Neuronal stem cell (in vitro differentiated cells): ENCODE data around the gene SP6.

Experiments
- DNase-seq: peaks from one replicate; pipeline ENCODE4 v3.0.0-alpha.2; 2013; ENCODE audit warnings: low spot score
- H2AFZ ChIP-seq: one replicate; pipeline ENCODE4 v1.6.1; 2013; ENCODE audit warnings: mild to moderate bottlenecking, low read length, inconsistent platforms
- H2AK5ac ChIP-seq: 2 replicates; pipeline ENCODE4 v1.6.1; 2013; ENCODE audit warnings: low read depth, mild to moderate bottlenecking, inconsistent platforms, low read length, moderate library complexity, mixed read lengths
- H2BK120ac ChIP-seq: 2 replicates; pipeline ENCODE4 v1.6.1; 2013; ENCODE audit warnings: low read depth, mild to moderate bottlenecking, inconsistent platforms, low read length, moderate library complexity, mixed read lengths
- H2BK12ac ChIP-seq: one replicate; pipeline ENCODE4 v1.6.1; 2013; ENCODE audit warnings: low read length, inconsistent platforms
- H2BK15ac ChIP-seq: 2 replicates; pipeline ENCODE4 v1.6.1; 2013; ENCODE audit warnings: mild to moderate bottlenecking, low read length, inconsistent platforms, mixed read lengths
- H2BK5ac ChIP-seq: one replicate; pipeline ENCODE4 v1.6.1; 2013; ENCODE audit warnings: inconsistent platforms, mild to moderate bottlenecking, low read length, moderate library complexity
- H3K14ac ChIP-seq: one replicate; pipeline ENCODE4 v1.6.1; 2013; ENCODE audit warnings: low read length, inconsistent platforms
- H3K18ac ChIP-seq: 2 replicates; pipeline ENCODE4 v1.6.1; 2013; ENCODE audit warnings: low read length, inconsistent platforms
- H3K23ac ChIP-seq: 2 replicates; pipeline ENCODE4 v1.6.1; 2013; ENCODE audit warnings: low read depth, mild to moderate bottlenecking, mixed read lengths, low read length, inconsistent platforms; ENCODE audit not compliant: poor library complexity
- H3K27ac ChIP-seq: replicated peaks from 3 replicates; pipeline ENCODE4 v1.5.1; 2013; ENCODE audit warnings: low read length, inconsistent platforms
- H3K27me3 ChIP-seq, 3 experiments: 2 replicates each; pipeline ENCODE4 v1.6.1; 2013; ENCODE audit warnings: low read length in 3 of 3, mild to moderate bottlenecking in 2 of 3, inconsistent platforms in 1 of 3, low read depth in 1 of 3, mixed read lengths in 1 of 3, moderate library complexity in 1 of 3; ENCODE audit not compliant: control insufficient read depth in 3 of 3, insufficient read depth in 3 of 3
- H3K36me3 ChIP-seq, 2 donors: replicated peaks in 1 of 2; 2 replicates each; pipeline ENCODE4 v1.6.1; 2013; ENCODE audit warnings: low read length in 2 of 2; ENCODE audit not compliant: control insufficient read depth in 2 of 2, insufficient read depth in 2 of 2
- H3K4ac ChIP-seq: 2 replicates; pipeline ENCODE4 v1.6.1; 2013; ENCODE audit warnings: inconsistent platforms, mild to moderate bottlenecking, low read length, moderate library complexity
- H3K4me1 ChIP-seq, 2 donors: 1 replicate in 1 of 2; 2 replicates in 1 of 2; pipeline ENCODE4 v1.6.1; 2013; ENCODE audit warnings: low read length in 2 of 2, low read depth in 1 of 2; ENCODE audit not compliant: control insufficient read depth in 2 of 2, insufficient read depth in 1 of 2
- H3K4me2 ChIP-seq: one replicate; pipeline ENCODE4 v1.6.1; 2013; ENCODE audit warnings: mild to moderate bottlenecking, low read length, inconsistent platforms; ENCODE audit not compliant: insufficient read depth, poor library complexity, severe bottlenecking
- H3K4me3 ChIP-seq, 2 donors: 2 replicates each; pipeline ENCODE4 v1.5.1; 2013; ENCODE audit warnings: low read length in 2 of 2, mild to moderate bottlenecking in 2 of 2, inconsistent platforms in 1 of 2, moderate library complexity in 1 of 2
- H3K79me1 ChIP-seq: one replicate; pipeline ENCODE4 v1.6.1; 2013; ENCODE audit warnings: low read depth, mild to moderate bottlenecking, inconsistent platforms, low read length, moderate library complexity
- H3K9ac ChIP-seq: one replicate; pipeline ENCODE4 v1.6.1; 2013; ENCODE audit warnings: mild to moderate bottlenecking, low read depth, low read length, inconsistent platforms; ENCODE audit not compliant: poor library complexity
- H3K9me3 ChIP-seq, 2 donors: replicated peaks in 1 of 2; 2 replicates each; pipeline versions ENCODE3 to v1.6.1; 2013; ENCODE audit warnings: low read length in 2 of 2, mild to moderate bottlenecking in 2 of 2, inconsistent platforms in 1 of 2, low read depth in 1 of 2, mixed read lengths in 1 of 2, moderate library complexity in 1 of 2; ENCODE audit not compliant: control insufficient read depth in 2 of 2, insufficient read depth in 1 of 2
- H4K8ac ChIP-seq: one replicate; pipeline ENCODE4 v1.6.1; 2013; ENCODE audit warnings: low read depth, mild to moderate bottlenecking, inconsistent platforms, low read length, moderate library complexity
- H4K91ac ChIP-seq: one replicate; pipeline ENCODE4 v1.6.1; 2013; ENCODE audit warnings: low read length, low read depth, mild to moderate bottlenecking, inconsistent platforms; ENCODE audit not compliant: poor library complexity
- WGBS, 2 donors: extraction: QIAGEN DNeasy Blood & Tissue Kit; methylation state at CpG; one replicate each; pipeline ENCODE4 v1.1.7; 2013; ENCODE audit warnings: missing lambda C conversion rate in 2 of 2, mixed read lengths in 1 of 2; ENCODE audit not compliant: insufficient read length in 2 of 2, insufficient replicate concordance in 1 of 2; ENCODE audit errors: extremely low coverage in 2 of 2; 5-methylcytosine and 5-hydroxymethylcytosine counted together

Gene SP6

DNA sequence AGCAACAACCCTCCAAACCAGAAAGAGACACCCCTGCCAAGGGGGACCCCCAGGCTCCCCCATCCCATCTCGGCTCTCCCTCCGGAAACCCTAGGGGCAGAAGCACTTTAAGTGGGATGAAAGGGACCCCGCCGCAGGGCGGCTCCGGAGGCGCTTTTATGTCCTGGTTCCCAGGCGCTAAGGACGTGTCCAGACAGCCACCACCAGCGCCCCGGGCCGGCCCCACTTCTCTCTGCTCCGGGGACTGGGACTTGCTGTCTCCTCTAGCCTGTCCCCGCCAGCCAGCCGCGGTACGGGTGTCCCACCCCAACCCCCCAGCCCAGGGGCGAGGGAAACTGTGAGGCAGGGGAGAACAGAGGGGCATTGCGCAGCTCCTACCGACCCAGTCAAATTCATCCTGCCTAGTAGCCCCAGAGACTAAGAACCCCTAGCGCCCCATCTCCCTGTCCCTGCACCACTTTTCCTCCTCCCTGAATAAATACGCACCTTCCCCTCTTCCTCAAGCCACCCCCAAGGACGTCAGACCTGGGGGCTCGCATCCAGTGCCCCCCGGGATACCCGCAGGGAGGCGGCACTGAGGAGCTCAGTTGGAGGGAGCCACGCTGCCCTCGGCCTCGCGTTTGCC lies 4.1 kb downstream of the SP6 start:
- peak overlapping the region; percentile 57 for H3K4ac ChIP-seq
- H3K4me2 ChIP-seq, result peak overlapping the region; percentile 59
- no peak overlapping the region for H4K91ac ChIP-seq
- peak overlapping the region; percentile 31 for H3K9ac ChIP-seq
- peak overlapping the region; percentile 85 for H2BK5ac ChIP-seq
- H2AFZ ChIP-seq, result peak overlapping the region; percentile 90
- H3K18ac ChIP-seq, result peak overlapping the region; percentile 90
- H2BK12ac ChIP-seq, result no peak overlapping the region
- H2AK5ac ChIP-seq, result peak overlapping the region; percentile 71
- no peak overlapping the region for H4K8ac ChIP-seq
- H2BK15ac ChIP-seq, result peak overlapping the region; percentile 42
- H3K79me1 ChIP-seq, result no peaks in the 10 kb centered on the region
- no peak for DNase-seq
- H2BK120ac ChIP-seq, result no peak overlapping the region
- no CpG with 5 or more reads among the region's 31 CpGs for WGBS, 2 donors
- H3K27me3 ChIP-seq, result peaks cover 37 to 84% (median 71%) of the 10 kb centered on the region in 3 experiments
- no peaks in the 10 kb centered on the region for H3K36me3 ChIP-seq
- H3K4me3 ChIP-seq, result peak overlapping the region; percentile 33 to 68
- H3K23ac ChIP-seq, result peak overlapping the region; percentile 57
- H3K9me3 ChIP-seq, result peaks cover 3 to 4% of the 10 kb centered on the region in 2 donors
- H3K4me1 ChIP-seq, result peaks cover 14 to 15% of the 10 kb centered on the region in 2 donors
- no peak overlapping the region for H3K27ac ChIP-seq
- no peak overlapping the region for H3K14ac ChIP-seq

DNA sequence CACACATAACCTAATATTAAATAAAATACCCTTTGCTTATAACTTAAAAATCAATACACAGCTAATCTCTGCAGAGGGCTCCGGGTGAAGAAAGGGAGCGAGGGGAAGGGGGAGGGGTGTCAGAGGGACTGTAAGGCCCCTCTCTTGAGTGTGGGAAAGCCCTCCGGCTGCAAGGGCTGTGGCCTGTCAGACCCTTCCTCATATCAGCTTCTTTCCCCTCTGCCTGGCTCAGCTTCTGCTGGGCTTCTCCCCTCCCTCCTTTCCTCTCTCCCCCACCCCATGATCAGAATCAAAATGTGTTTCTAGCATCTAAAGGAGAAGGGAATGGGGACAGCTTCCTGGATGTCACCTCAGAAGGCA lies 5.3 kb downstream of the SP6 start:
- DNase-seq, result no peak
- no peak overlapping the region for H2BK120ac ChIP-seq
- no CpG with 5 or more reads among the region's 3 CpGs for whole genome bisulfite sequencing, 2 donors
- H2BK5ac ChIP-seq, result no peak overlapping the region
- H3K36me3 ChIP-seq, result no peaks in the 10 kb centered on the region
- no peak overlapping the region for H3K4me2 ChIP-seq
- H3K9ac ChIP-seq, result peak overlapping the region; percentile 7
- no peak overlapping the region for H3K4me3 ChIP-seq
- H3K9me3 ChIP-seq, result peaks cover 3 to 4% of the 10 kb centered on the region in 2 donors
- H3K23ac ChIP-seq, result no peak overlapping the region
- no peak overlapping the region for H3K4ac ChIP-seq
- no peak overlapping the region for H3K14ac ChIP-seq
- H3K27me3 ChIP-seq, result peaks cover 34 to 74% (median 64%) of the 10 kb centered on the region in 3 experiments
- no peak overlapping the region for H3K18ac ChIP-seq
- no peak overlapping the region for H2AK5ac ChIP-seq
- H3K27ac ChIP-seq, result no peak overlapping the region
- peaks cover 10 to 13% of the 10 kb centered on the region in 2 donors for H3K4me1 ChIP-seq
- H2BK15ac ChIP-seq, result no peak overlapping the region
- H2AFZ ChIP-seq, result peak overlapping the region; percentile 10
- H2BK12ac ChIP-seq, result no peak overlapping the region
- no peak overlapping the region for H4K91ac ChIP-seq
- no peak overlapping the region for H4K8ac ChIP-seq
- H3K79me1 ChIP-seq, result peaks cover 1% of the 10 kb centered on the region

DNA sequence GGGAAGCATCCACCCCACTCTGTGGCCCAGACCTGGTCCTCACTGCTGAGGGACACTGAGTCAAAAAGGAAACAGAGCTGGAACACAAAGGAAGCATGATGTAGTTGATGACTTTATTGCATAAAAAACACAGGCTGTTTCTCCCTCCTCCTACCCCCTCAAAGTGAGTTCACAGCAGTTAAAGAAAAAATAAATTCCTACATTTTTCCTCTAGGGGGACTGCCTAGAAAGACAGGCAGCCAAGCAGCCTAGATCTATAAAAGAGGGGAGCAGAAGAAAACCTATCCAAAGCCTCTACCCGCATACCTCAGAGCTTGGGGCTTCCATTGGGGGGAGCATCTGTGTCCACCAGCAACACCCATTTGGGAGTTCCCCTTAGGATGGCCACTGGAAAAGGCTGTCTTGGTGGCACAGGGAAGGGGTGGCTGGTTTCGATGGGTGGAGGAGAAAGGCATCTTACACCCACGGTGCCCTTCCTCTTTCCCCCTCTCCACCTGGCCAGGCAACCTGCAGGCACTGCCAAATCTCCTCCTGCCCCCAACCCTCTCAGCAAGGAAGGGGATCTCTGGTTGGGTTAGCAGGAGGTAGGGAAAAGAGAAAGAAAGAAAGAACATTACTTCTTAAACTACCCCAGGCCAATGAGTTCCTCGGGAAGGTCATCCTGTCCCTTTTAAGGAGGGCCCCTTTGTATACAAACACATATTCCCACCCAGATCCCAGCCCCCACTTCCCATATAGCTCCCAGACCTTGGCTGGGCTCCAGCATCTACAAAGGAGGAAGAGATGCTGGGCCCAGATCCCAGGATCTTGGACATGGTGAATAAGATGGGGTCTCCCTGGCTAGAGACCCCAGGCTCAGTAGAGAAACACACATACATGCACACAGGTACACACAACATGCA lies 5.9 kb downstream of the SP6 start:
- Histone ChIP-seq H3K4me1 (peaks cover 10 to 15% of the 10 kb centered on the region in 2 donors), H3K14ac (no peak overlapping the region), H3K4me2 (no peak overlapping the region), H3K9ac (no peak overlapping the region), H3K27ac (no peak overlapping the region), H3K18ac (no peak overlapping the region), H2BK120ac (no peak overlapping the region), H2AK5ac (no peak overlapping the region), H3K36me3 (no peaks in the 10 kb centered on the region), H3K27me3 (peaks cover 28 to 67% (median 57%) of the 10 kb centered on the region in 3 experiments), H3K79me1 (peaks cover 8% of the 10 kb centered on the region), H4K91ac (no peak overlapping the region), H2BK15ac (no peak overlapping the region), H2BK5ac (no peak overlapping the region), H3K9me3 (peaks cover 3 to 4% of the 10 kb centered on the region in 2 donors), H3K23ac (no peak overlapping the region), H2AFZ (no peak overlapping the region), H3K4ac (no peak overlapping the region), H3K4me3 (no peak overlapping the region), H2BK12ac (no peak overlapping the region), H4K8ac (no peak overlapping the region)
- DNase-seq, result no peak
- WGBS, 2 donors, result no CpG with 5 or more reads among the region's 4 CpGs

DNA sequence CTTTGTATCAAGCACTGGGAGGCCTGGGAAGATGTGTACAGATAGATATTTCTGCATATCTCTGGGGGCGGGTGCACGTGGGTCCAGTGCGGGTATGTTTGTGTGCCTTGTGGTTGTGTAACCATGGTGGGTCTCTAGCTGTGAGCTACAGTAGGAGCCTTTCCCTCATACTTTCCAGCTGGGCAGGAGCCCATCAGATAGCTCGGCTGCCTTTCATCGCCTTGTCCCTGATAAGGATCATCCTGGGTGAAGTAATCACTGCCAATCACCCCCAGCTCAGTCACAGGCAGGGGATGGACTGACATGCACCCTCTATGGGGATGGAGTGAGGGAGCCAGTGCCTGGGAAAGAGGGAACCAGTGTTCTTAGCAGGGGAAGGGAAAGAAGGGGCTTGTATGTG lies 6.7 kb downstream of the SP6 start:
- Histone ChIP-seq H3K36me3 (no peaks in the 10 kb centered on the region), H3K4ac (no peak overlapping the region), H2AK5ac (no peak overlapping the region), H3K4me2 (no peak overlapping the region), H4K91ac (no peak overlapping the region), H3K79me1 (peaks cover 9% of the 10 kb centered on the region), H3K23ac (peak overlapping the region; percentile 2), H2BK12ac (no peak overlapping the region), H3K9me3 (peaks cover under 1 to 3% of the 10 kb centered on the region in 2 donors), H3K27me3 (peaks cover 21 to 59% (median 49%) of the 10 kb centered on the region in 3 experiments), H3K4me3 (no peak overlapping the region), H3K18ac (no peak overlapping the region), H3K14ac (no peak overlapping the region), H3K27ac (no peak overlapping the region), H2BK120ac (no peak overlapping the region), H3K4me1 (peaks cover 15 to 17% of the 10 kb centered on the region in 2 donors), H3K9ac (no peak overlapping the region), H2BK15ac (no peak overlapping the region), H2AFZ (no peak overlapping the region), H4K8ac (no peak overlapping the region), H2BK5ac (no peak overlapping the region)
- DNase-seq, result no peak
- no CpG with 5 or more reads among the region's 5 CpGs for WGBS, 2 donors
